Right cardiac atrium (tissue), 5 donors: Measurements from ENCODE around the gene PTH2. TPM values are rescaled to one million over a fixed set of nuclear protein-coding genes. Genes with fewer than 3 reads are reported as not detected.

Experiments
- ATAC-seq, 2 donors: fragments of 200-7000 bp; cut with Tn5 transposase; one replicate each; pipeline versions ENCODE4 v1.8.0 to v1.9.1; 2020; ENCODE audit warnings: moderate library complexity in 2 of 2, mild to moderate bottlenecking in 1 of 2
- DNase-seq, 3 donors: peaks; one replicate each; pipeline ENCODE4 v3.0.0-alpha.2; 2020
- H3K27ac ChIP-seq: one replicate; pipeline ENCODE4 v1.5.1; 2013; ENCODE audit warnings: mild to moderate bottlenecking, low read length, control low read depth, moderate library complexity
- H3K27me3 ChIP-seq: one replicate; pipeline ENCODE4 v1.6.1; 2013; ENCODE audit not compliant: control insufficient read depth, insufficient read depth
- H3K4me1 ChIP-seq: one replicate; pipeline ENCODE4 v1.6.1; 2013; ENCODE audit warnings: low read length; ENCODE audit not compliant: control insufficient read depth, insufficient read depth
- H3K4me3 ChIP-seq: one replicate; pipeline ENCODE4 v1.5.1; 2013; ENCODE audit warnings: low read length, control low read depth
- H3K9me3 ChIP-seq: one replicate; pipeline ENCODE4 v1.6.1; 2013; ENCODE audit warnings: low read length; ENCODE audit not compliant: control insufficient read depth
- WGBS: extraction: QIAGEN DNeasy Blood & Tissue Kit; methylation state at CpG from one replicate; pipeline ENCODE4 v1.1.7; 2013; 5-methylcytosine and 5-hydroxymethylcytosine counted together
- intact Hi-C, 4 donors: fragments of 100-400 bp; cut with DNase I; formaldehyde crosslinking; loops; one replicate each; pipeline versions ENCODE4 v1.11.0 to v1.14.0; 2022 to 2023
- polyA plus RNA-seq: library from polyadenylated mRNA; stranded (reverse); fragments of 200-250 nt; gene quantifications from one replicate; pipeline ENCODE4 v1.2.3, GENCODE V29; 2013
- total RNA-seq, 4 donors: library from RNA; stranded (reverse); fragmentation: NEBNext Ultra II Directional; extraction: Animal tissue kit (Norgen Biotek cat#: 25700); gene quantifications; one replicate each; pipeline ENCODE4 v1.2.1, GENCODE V29; 2021
- donor health status: healthy with polysubstance abuse.
- donor health status: DM: no; HTN: yes; CAD: no.
- donor health status: DM: no; HTN: no; CAD: no.
- donor health status: DM: no; HTN: yes; CAD: no; lungs with severe emphysema.
- donor health status: DM: yes; HTN: yes; CAD: no.

Gene PTH2
- total and polyA plus RNA-seq, 5 donors: not detected

- DNase-seq (peak; percentile 46 to 78 (median 73)), ATAC-seq (peak; percentile 52 to 67)
- Histone ChIP-seq H3K4me1 (no peaks in the 10 kb centered on the region), H3K9me3 (no peaks in the 10 kb centered on the region), H3K27me3 (no peaks in the 10 kb centered on the region), H3K4me3 (peak overlapping the region; percentile 0), H3K27ac (no peak overlapping the region)
- 2% methylated on average over 58 of the region's 58 CpGs for WGBS
- intact Hi-C loops: loop anchor here in 1 of 4 donors (10.0 kb wide), 1 partner anchor 198 kb away; no protein-coding TSS in a partner anchor
These were observed 702 bp downstream of the PTH2 start for GRCh38 chr19:49422407-49423070.

GRCh38 chr19:49421878-49422202 is 1.4 kb downstream of the PTH2 start:
- WGBS: 16% methylated on average over 3 of the region's 3 CpGs
- Histone ChIP-seq H3K4me1 (no peaks in the 10 kb centered on the region), H3K27ac (no peak overlapping the region), H3K9me3 (no peaks in the 10 kb centered on the region), H3K27me3 (no peaks in the 10 kb centered on the region), H3K4me3 (no peak overlapping the region)
- ATAC-seq (no peak), DNase-seq (no peak)
- intact Hi-C loops: loop anchor here in 1 of 4 donors (10.0 kb wide), 1 partner anchor 197 kb away; no protein-coding TSS in a partner anchor

DNA sequence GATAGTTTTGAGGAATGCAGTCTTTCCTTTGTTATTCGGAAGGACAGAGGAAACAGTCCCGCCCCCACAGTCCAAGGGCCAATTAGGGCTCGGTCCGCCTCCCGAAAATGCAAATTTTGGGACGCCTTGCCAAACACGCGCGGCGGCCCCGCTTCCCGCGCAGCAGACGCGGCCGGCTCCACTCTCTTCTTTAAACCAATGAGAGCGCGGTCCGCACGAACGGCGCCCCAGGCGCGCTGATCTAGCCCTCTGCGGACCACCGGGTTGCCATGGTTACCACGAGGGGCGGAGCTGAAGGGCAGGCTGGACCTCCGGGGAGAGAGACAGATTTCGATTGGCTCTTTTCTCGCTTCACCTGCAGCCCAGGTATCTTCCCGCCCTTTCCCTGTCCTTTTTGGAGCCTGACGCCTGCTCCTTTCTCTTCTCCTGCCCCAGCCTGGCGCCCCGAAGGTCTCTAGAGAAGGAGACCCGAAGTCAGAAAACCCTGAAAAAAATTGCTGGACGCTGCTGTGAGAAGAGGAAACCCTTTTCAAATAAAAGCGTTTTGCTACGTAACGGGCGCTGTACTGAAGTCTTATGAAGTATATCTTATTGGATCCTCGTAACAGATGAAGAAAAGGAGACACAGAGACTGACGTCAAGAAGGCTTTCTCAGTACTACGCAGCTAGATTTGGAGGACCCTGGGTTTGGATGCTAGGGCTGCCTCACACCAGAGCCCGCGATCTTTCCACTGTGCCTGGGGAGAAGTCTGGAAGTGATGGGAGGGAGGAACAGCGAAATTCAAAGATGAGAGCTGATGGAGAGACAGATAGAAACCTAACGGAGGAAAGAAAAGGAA is 2.0 kb downstream of the PTH2 start:
- Histone ChIP-seq H3K27ac (no peak overlapping the region), H3K27me3 (no peaks in the 10 kb centered on the region)

GRCh38 chr19:49420227-49420626 is 3.0 kb downstream of the PTH2 start:
- no peaks in the 10 kb centered on the region for H3K4me1 ChIP-seq
- no peak overlapping the region for H3K4me3 ChIP-seq
- no peaks in the 10 kb centered on the region for H3K27me3 ChIP-seq
- 66% methylated on average over 2 of the region's 2 CpGs for WGBS
- H3K27ac ChIP-seq: no peak overlapping the region
- no peaks in the 10 kb centered on the region for H3K9me3 ChIP-seq
- ATAC-seq (no peak), DNase-seq (no peak)
- intact Hi-C loops: loop anchor here in 1 of 4 donors (10.0 kb wide), 1 partner anchor 195 kb away; no protein-coding TSS in a partner anchor

More for the DNA sequence above, 2.0 kb downstream of the PTH2 start:
- 8% methylated on average over 48 of the region's 48 CpGs for WGBS
- H3K4me3 ChIP-seq: peak overlapping the region; percentile 4
- H3K4me1 ChIP-seq: no peaks in the 10 kb centered on the region
- DNase-seq (peak; percentile 80 to 93 (median 90)), ATAC-seq (peak; percentile 70 to 87)
- H3K9me3 ChIP-seq: no peaks in the 10 kb centered on the region
- intact Hi-C loops: loop anchor here in 1 of 4 donors (10.0 kb wide), 1 partner anchor 196 kb away; no protein-coding TSS in a partner anchor

DNA sequence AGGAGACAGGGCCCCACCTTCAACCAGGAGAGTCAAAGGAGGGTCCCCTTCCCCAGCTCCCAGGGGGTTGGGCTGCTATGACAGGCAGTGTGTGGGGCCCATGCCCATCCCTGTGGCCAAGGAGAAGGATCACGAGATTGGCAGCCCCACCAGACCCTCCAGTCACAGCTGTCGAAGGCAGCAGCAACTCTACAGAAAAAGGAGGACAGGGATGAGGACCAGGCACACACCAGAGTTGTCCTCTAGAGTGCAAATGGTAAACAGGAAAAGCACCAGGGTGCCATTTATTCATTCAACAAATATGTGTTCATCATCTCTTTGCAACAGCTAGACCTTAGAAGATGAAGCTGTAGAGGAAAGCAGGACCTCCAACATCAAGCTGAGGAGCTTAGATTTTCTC is 4.1 kb downstream of the PTH2 start:
- ATAC-seq (no peak), DNase-seq (no peak)
- no peaks in the 10 kb centered on the region for H3K27me3 ChIP-seq
- H3K4me1 ChIP-seq: no peaks in the 10 kb centered on the region
- H3K9me3 ChIP-seq: no peaks in the 10 kb centered on the region
- no peak overlapping the region for H3K27ac ChIP-seq
- H3K4me3 ChIP-seq: no peak overlapping the region
- WGBS: 82% methylated on average over 2 of the region's 2 CpGs
- intact Hi-C loops: no loop called here

DNA sequence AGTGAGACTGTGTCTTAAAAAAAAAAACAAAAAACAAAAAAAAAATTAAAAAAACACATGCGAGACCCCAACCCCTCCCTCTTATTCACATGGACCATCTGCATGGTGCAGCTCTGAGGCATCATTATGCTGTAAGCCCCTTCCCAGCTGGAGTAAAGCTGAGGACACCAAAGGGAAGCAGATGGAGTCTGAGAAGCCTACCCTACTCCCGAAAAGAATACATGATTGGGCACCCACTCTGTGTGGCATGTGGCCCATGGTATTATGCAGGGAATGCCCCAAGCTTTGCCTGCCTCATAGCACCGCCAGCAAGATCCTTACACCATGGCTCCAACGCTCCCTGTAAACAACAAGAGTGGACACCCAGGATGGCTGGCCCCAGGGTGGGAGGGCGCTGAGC is 4.7 kb downstream of the PTH2 start:
- Histone ChIP-seq H3K4me1 (no peaks in the 10 kb centered on the region), H3K27me3 (no peaks in the 10 kb centered on the region), H3K9me3 (no peaks in the 10 kb centered on the region), H3K4me3 (no peak overlapping the region), H3K27ac (no peak overlapping the region)
- DNase-seq (no peak), ATAC-seq (no peak)
- intact Hi-C loops: no loop called here
- WGBS: 85% methylated on average over 5 of the region's 5 CpGs

GRCh38 chr19:49417088-49417487 is 6.2 kb downstream of the PTH2 start:
- intact Hi-C loops: no loop called here
- Histone ChIP-seq H3K4me1 (no peaks in the 10 kb centered on the region), H3K27me3 (no peaks in the 10 kb centered on the region), H3K27ac (no peak overlapping the region), H3K9me3 (no peaks in the 10 kb centered on the region), H3K4me3 (no peak overlapping the region)
- ATAC-seq (no peak), DNase-seq (no peak)
- WGBS: 62% methylated on average over 7 of the region's 7 CpGs

DNA sequence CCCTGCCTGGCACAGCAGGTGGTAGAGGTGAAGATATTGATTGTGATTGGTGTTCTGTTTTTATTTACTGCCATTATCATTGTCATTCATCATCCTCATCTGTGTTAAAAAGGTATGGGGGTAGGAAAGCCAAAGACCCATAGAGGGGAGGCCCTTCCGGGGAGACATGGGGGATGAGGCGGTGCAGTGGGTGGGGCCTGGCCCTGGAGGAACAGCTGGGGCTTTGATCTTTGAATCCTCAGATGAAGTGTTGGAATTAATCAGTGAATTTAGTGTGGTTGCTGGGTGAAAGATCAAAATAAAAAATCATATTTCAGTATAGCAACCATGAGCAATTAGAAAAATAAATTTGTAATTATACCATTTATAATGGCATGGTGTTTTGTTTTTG is 7.4 kb downstream of the PTH2 start:
- ATAC-seq (no peak), DNase-seq (no peak)
- Histone ChIP-seq H3K27me3 (no peaks in the 10 kb centered on the region), H3K4me1 (no peaks in the 10 kb centered on the region), H3K27ac (no peak overlapping the region), H3K4me3 (no peak overlapping the region), H3K9me3 (no peaks in the 10 kb centered on the region)
- intact Hi-C loops: no loop called here
- 92% methylated on average over 2 of the region's 2 CpGs for whole genome bisulfite sequencing

- DNase-seq: no peak
- Histone ChIP-seq H3K27me3 (no peaks in the 10 kb centered on the region), H3K9me3 (no peaks in the 10 kb centered on the region), H3K4me3 (no peak overlapping the region), H3K4me1 (no peaks in the 10 kb centered on the region), H3K27ac (no peak overlapping the region)
- 49% methylated on average over 15 of the region's 15 CpGs for WGBS
- ATAC-seq: no peak
- intact Hi-C loops: no loop called here
These were observed 8.0 kb downstream of the PTH2 start for GRCh38 chr19:49415102-49415809.

DNA sequence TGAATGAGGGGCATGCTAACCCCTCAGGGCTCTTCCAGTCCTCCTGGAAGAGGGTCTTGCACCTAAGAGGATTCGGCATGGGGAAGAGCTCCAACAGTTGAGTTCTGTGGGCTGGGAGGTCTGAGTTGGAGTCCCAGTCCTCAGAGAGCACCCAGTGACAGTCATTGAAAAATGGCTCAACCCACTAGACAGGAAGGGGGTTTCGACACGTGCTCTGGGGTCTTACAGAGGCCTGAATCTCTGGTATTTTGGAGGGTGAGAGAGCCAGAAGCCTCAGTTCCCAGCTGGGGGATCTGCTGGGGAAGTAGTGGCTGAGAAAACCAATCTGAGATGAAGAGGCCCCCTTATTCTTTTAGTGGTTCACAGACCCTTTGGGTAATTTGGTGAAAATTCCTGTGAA is 9.0 kb downstream of the PTH2 start:
- intact Hi-C loops: no loop called here
- 78% methylated on average over 3 of the region's 3 CpGs for WGBS
- Histone ChIP-seq H3K27me3 (no peaks in the 10 kb centered on the region), H3K4me3 (no peak overlapping the region), H3K4me1 (no peaks in the 10 kb centered on the region), H3K9me3 (no peaks in the 10 kb centered on the region), H3K27ac (no peak overlapping the region)
- no peak for ATAC-seq
- DNase-seq: no peak

- Histone ChIP-seq H3K27ac (no peak overlapping the region), H3K9me3 (no peaks in the 10 kb centered on the region), H3K4me3 (no peak overlapping the region), H3K4me1 (no peaks in the 10 kb centered on the region), H3K27me3 (no peaks in the 10 kb centered on the region)
- 51% methylated on average over 9 of the region's 9 CpGs for WGBS
- no peak for DNase-seq
- no peak for ATAC-seq
- intact Hi-C loops: no loop called here
These were observed 9.9 kb downstream of the PTH2 start for GRCh38 chr19:49413348-49413747.
